Caco-2 (cell line): ENCODE results near the gene IQSEC1. TPM values are rescaled to one million over a fixed set of nuclear protein-coding genes. Genes with fewer than 3 reads are reported as not detected.

Experiments used
- BruUV-seq: library from RNA; stranded (reverse); fragments of 400-500 nt; replicated peaks from 2 replicates; lab custom pipeline; 2021; lab: Mats Ljungman, UMichigan
- CTCF ChIA-PET: fragments of 300-600 bp; sonication (Branson Sonifier 250); formaldehyde crosslinking; loops from one replicate; lab custom pipeline; 2022; ENCODE audit warnings: antibody characterized with exemption; lab: Charles Lee
- POLR2A ChIA-PET: fragments of 300-600 bp; sonication (Branson Sonifier 250); formaldehyde crosslinking; loops from one replicate; lab custom pipeline; 2022; ENCODE audit warnings: antibody characterized with exemption; lab: Charles Lee
- DNase-seq, 2 experiments: peaks; one replicate each; pipeline versions ENCODE4 v3.0.0 to v3.0.0-alpha.2; 2020 to 2022
- H3K27me3 ChIP-seq: replicated peaks from 2 replicates; pipeline ENCODE4 v1.6.0; 2011; ENCODE audit warnings: low read length; ENCODE audit not compliant: control insufficient read depth, insufficient read depth
- H3K36me3 ChIP-seq: 2 replicates; pipeline ENCODE4 v1.5.1; 2011; ENCODE audit warnings: low read length; ENCODE audit not compliant: control insufficient read depth, insufficient read depth
- H3K4me1 ChIP-seq: fragments of 250-450 bp; sonication (Bioruptor Pico); 2 replicates; pipeline ENCODE4 v1.5.1; 2020; ENCODE audit warnings: mild to moderate bottlenecking
- H3K4me3 ChIP-seq: 2 replicates; pipeline ENCODE4 v1.5.1; 2011; ENCODE audit warnings: low read depth, mild to moderate bottlenecking, control low read depth, low read length
- H3K9me3 ChIP-seq: fragments of 250-450 bp; sonication (Bioruptor Pico); 2 replicates; pipeline ENCODE4 v1.5.1; 2020; ENCODE audit warnings: mild to moderate bottlenecking, moderate library complexity
- H3K27ac Mint-ChIP-seq: one replicate; pipeline ENCODE4 v1.8.0; 2022; ENCODE audit warnings: mixed read lengths; ENCODE audit not compliant: unreplicated experiment
- H3K27me3 Mint-ChIP-seq: one replicate; pipeline ENCODE4 v1.8.0; 2022; ENCODE audit warnings: mixed read lengths; ENCODE audit not compliant: insufficient read depth, unreplicated experiment
- H3K36me3 Mint-ChIP-seq: one replicate; pipeline ENCODE4 v1.8.0; 2022; ENCODE audit warnings: mild to moderate bottlenecking, mixed read lengths; ENCODE audit not compliant: insufficient read depth, unreplicated experiment
- H3K4me1 Mint-ChIP-seq: one replicate; pipeline ENCODE4 v1.8.0; 2022; ENCODE audit warnings: low read depth, mixed read lengths; ENCODE audit not compliant: unreplicated experiment
- H3K4me3 Mint-ChIP-seq: one replicate; pipeline ENCODE4 v1.8.0; 2022; ENCODE audit warnings: mild to moderate bottlenecking, moderate library complexity, mixed read lengths; ENCODE audit not compliant: unreplicated experiment
- H3K9me3 Mint-ChIP-seq: one replicate; pipeline ENCODE4 v1.8.0; 2022; ENCODE audit warnings: mixed read lengths; ENCODE audit not compliant: unreplicated experiment
- intact Hi-C: fragments of 100-400 bp; cut with micrococcal nuclease; formaldehyde crosslinking; loops from one replicate; pipeline ENCODE4 v1.10.0; 2022; ENCODE audit not compliant: unreplicated experiment
- total RNA-seq: library from RNA; stranded (reverse); gene quantifications from 2 replicates; pipeline ENCODE4 v1.2.3, GENCODE V29; 2022
- TF ChIP-seq, protein P1 (sequence below), 2 experiments: fragments of 200-600 bp in 1 of 2; IDR thresholded peaks; 1 replicate in 1 of 2; 2 replicates in 1 of 2; pipeline versions ENCODE4 v1.5.1 to v1.8.0; 2011 to 2022; ENCODE audit warnings: antibody characterized with exemption in 1 of 2, control low read depth in 1 of 2, inconsistent platforms in 1 of 2, low read depth in 1 of 2, low read length in 1 of 2, mild to moderate bottlenecking in 1 of 2, moderate library complexity in 1 of 2; ENCODE audit not compliant: insufficient read depth in 1 of 2, severe bottlenecking in 1 of 2, unreplicated experiment in 1 of 2

IQSEC1 gene
- total RNA-seq, 1 experiment from 2014 or later, result 40.0 TPM

DNA sequence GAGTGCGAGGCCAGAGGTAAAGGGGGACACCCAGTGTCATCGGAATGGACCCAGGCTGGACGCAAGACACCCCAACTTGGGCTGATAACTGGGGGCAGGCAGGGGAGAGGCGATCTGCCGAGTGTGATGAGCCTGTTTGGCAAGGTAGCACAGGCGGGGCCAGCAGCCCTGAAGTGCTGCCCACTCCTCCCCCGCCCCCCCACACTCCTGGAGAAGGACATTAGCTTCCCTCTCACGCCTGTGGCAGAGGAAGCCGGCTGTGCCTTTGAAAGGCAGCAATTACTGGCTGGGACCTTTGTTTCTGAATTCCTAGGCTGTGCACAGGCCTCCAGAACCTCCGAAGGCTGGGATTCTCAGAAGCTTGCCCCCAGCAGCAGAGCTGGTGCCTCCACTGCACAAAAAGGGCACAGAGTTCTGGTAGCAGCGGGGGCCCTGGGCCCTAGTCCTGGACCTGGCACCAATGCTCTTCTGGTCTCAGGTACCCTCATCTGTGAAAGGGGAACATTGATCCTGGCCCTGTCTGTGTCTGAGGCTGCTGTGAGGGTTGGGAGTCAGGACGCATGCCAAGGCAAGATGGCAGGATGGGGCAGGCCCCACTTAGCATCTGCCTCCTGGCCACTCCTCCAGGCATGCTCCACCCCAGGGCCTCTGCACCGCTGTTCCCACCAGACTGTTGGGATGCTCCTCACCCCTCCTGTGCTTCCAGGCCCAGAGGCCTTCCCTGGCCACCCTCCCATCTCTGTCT, 28.6 kb downstream of the IQSEC1 start:
- H3K27me3 Mint-ChIP-seq, result peaks cover 3% of the 10 kb centered on the region

GRCh38 chr3:13043656-13044055, 29.6 kb downstream of the IQSEC1 start:
- Mint-ChIP-seq H3K4me3 (no peak overlapping the region), H3K9me3 (no peaks in the 10 kb centered on the region), H3K4me1 (no peaks in the 10 kb centered on the region), H3K36me3 (no peaks in the 10 kb centered on the region), H3K27ac (no peak overlapping the region), H3K27me3 (peaks cover 3% of the 10 kb centered on the region)
- Histone ChIP-seq H3K4me3 (no peak overlapping the region), H3K9me3 (no peaks in the 10 kb centered on the region), H3K4me1 (no peaks in the 10 kb centered on the region), H3K36me3 (no peaks in the 10 kb centered on the region), H3K27me3 (no peaks in the 10 kb centered on the region)
- intact Hi-C loops, result no loop called here
- ChIA-PET POLR2A (no interaction called here), CTCF (no interaction called here)
- DNase-seq, result no peak
- TF ChIP-seq, protein P1, sequence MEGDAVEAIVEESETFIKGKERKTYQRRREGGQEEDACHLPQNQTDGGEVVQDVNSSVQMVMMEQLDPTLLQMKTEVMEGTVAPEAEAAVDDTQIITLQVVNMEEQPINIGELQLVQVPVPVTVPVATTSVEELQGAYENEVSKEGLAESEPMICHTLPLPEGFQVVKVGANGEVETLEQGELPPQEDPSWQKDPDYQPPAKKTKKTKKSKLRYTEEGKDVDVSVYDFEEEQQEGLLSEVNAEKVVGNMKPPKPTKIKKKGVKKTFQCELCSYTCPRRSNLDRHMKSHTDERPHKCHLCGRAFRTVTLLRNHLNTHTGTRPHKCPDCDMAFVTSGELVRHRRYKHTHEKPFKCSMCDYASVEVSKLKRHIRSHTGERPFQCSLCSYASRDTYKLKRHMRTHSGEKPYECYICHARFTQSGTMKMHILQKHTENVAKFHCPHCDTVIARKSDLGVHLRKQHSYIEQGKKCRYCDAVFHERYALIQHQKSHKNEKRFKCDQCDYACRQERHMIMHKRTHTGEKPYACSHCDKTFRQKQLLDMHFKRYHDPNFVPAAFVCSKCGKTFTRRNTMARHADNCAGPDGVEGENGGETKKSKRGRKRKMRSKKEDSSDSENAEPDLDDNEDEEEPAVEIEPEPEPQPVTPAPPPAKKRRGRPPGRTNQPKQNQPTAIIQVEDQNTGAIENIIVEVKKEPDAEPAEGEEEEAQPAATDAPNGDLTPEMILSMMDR (IDR thresholded peaks at IDR 0.05; ENCODE audit: insufficient read depth in 1 of 2, low read depth in 1 of 2, low read length in 1 of 2, severe bottlenecking in 1 of 2, unreplicated experiment in 1 of 2), result no peak
- BruUV-seq, result no TSS peak

More for the DNA sequence above, 28.6 kb downstream of the IQSEC1 start:
- H3K4me1 ChIP-seq, result no peaks in the 10 kb centered on the region
- intact Hi-C loops, result no loop called here
- Mint-ChIP-seq H3K4me1 (no peaks in the 10 kb centered on the region), H3K4me3 (no peak overlapping the region), H3K9me3 (no peaks in the 10 kb centered on the region), H3K36me3 (no peaks in the 10 kb centered on the region), H3K27ac (no peak overlapping the region)
- no peaks in the 10 kb centered on the region for H3K27me3 ChIP-seq
- no peak for DNase-seq
- TF ChIP-seq, protein P1 (IDR thresholded peaks at IDR 0.05; ENCODE audit: insufficient read depth in 1 of 2, low read depth in 1 of 2, low read length in 1 of 2, severe bottlenecking in 1 of 2, unreplicated experiment in 1 of 2), result no peak
- no peaks in the 10 kb centered on the region for H3K36me3 ChIP-seq
- no TSS peak for BruUV-seq
- no peaks in the 10 kb centered on the region for H3K9me3 ChIP-seq
- no peak overlapping the region for H3K4me3 ChIP-seq
- CTCF ChIA-PET, result no interaction called here
- POLR2A ChIA-PET, result no interaction called here

DNA sequence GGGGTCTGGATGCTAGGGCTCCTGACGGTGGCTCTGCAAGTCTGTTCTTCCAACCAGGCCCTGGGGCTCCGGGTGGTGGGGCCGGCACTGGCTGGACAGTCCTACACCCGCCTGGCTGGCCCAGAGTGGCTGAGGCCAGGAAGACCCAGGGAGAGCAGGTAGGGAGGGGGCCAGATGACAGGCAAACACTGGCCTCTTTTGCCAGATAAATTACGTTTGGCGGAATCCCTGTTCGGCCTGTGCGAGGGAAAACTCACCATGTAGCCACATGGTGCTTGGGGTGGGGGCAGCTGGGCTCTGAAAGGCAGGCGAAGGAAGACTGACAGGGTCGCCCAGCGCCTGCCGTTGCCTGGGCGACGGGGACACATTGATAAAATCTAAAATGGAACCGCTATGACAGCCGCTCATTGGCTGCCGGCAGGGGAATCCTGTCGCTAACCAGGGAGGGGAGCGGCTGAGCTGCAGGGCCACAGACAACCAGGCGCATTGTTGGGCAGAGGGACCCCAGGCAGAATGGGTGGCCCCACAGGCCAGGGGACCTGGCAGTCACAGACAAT, 30.4 kb downstream of the IQSEC1 start:
- ChIA-PET POLR2A (no interaction called here), CTCF (no interaction called here)
- Histone ChIP-seq H3K36me3 (no peaks in the 10 kb centered on the region), H3K9me3 (no peaks in the 10 kb centered on the region), H3K4me3 (no peak overlapping the region), H3K27me3 (no peaks in the 10 kb centered on the region), H3K4me1 (no peaks in the 10 kb centered on the region)
- Mint-ChIP-seq H3K36me3 (no peaks in the 10 kb centered on the region), H3K27ac (no peak overlapping the region), H3K4me1 (no peaks in the 10 kb centered on the region), H3K9me3 (no peaks in the 10 kb centered on the region), H3K4me3 (no peak overlapping the region), H3K27me3 (peaks cover 5% of the 10 kb centered on the region)
- no TSS peak for BruUV-seq
- TF ChIP-seq, protein P1 (IDR thresholded peaks at IDR 0.05; ENCODE audit: insufficient read depth in 1 of 2, low read depth in 1 of 2, low read length in 1 of 2, severe bottlenecking in 1 of 2, unreplicated experiment in 1 of 2), result no peak
- intact Hi-C loops, result no loop called here
- no peak for DNase-seq
